Gastroesophageal sphincter (tissue), 3 donors: ENCODE data around the gene ARPC5L.

ENCODE experiments used
- CTCF ChIP-seq, 4 experiments: fragments of 200-600 bp in 2 of 4; fragments of 450-650 bp in 2 of 4; sonication (generic) in 1 of 4; IDR thresholded peaks; one replicate each; pipeline ENCODE4 v1.5.1; 2017 to 2019; ENCODE audit warnings: antibody characterized with exemption in 4 of 4, mild to moderate bottlenecking in 2 of 4, moderate library complexity in 2 of 4
- POLR2A ChIP-seq, 2 donors: fragments of 450-650 bp; IDR thresholded peaks; one replicate each; pipeline ENCODE4 v1.6.1; 2017; ENCODE audit warnings: antibody characterized with exemption in 2 of 2, mild to moderate bottlenecking in 2 of 2, moderate library complexity in 1 of 2

DNA sequence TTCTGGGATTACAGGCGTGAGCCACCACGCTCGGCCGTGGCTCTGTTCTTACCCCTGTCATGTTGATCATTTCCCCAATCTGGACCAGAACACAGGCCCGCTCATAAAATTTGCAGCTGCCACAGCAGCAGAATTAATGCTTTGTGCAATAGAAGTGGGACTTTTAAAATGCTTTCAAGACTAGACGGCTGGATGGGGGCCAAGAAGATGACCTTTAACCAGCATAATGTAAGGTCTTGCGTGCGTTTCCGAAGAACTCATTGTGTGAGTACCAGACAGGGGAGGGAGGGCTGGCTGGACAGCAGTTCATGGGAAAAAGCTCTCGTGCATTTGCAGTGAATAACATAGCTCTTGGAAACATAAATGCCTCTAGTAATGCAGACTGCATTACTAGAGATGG is 12.1 kb upstream of the ARPC5L start:
- TF ChIP-seq POLR2A (IDR thresholded peaks at IDR 0.05) (no peak), CTCF (IDR thresholded peaks at IDR 0.05) (no peak)
